DMS153 treated with DMSO at 0.1 percent for 48 hours (cell line): Measurements from ENCODE around the gene GIPC3.
"Not testable (repeated sequence)": the region's sequence is repeated elsewhere in the genome, so short reads cannot be mapped to it uniquely, and the experiment has no call there.

Experiments
- DNase-seq: peaks from one replicate; lab custom pipeline; 2025; ENCODE audit not compliant: unreplicated experiment; lab: John Stamatoyannopoulos, UW

GIPC3 gene

DNA sequence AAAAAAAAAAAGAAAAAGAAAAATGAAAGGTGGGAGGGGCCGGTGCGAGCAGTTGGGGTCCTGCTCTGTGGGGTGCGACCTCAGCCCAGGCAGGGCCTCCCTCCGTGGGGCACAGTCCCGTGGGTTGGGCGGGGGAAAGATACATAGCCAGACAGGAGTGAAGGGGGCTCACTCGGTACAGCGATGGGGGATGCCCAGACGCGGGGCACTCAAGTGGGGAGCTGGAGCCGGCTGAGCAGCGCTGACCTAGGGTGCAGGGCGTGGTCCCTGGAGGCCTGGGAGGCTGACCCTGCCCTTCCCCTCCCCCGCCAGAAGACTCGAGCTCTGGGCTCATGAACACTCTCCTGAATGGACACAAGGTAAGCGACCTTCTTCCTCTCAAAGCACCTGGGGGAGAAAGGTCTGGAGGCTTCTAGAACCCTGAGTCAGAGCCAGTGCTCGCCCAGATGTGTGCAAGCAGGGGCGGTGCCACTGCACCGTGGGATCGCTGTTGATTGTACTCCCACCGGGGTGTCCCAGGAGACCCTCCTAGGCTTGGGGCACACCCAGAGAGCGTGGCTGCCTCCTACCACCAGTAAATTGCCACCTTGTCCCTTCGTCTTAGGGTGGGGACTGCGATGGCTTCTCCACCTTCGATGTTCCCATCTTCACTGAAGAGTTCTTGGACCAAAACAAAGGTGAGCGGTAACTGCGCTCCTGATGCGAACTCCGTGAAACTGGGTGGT, 9.2 kb upstream of the GIPC3 start:
- no peak for DNase-seq

DNA sequence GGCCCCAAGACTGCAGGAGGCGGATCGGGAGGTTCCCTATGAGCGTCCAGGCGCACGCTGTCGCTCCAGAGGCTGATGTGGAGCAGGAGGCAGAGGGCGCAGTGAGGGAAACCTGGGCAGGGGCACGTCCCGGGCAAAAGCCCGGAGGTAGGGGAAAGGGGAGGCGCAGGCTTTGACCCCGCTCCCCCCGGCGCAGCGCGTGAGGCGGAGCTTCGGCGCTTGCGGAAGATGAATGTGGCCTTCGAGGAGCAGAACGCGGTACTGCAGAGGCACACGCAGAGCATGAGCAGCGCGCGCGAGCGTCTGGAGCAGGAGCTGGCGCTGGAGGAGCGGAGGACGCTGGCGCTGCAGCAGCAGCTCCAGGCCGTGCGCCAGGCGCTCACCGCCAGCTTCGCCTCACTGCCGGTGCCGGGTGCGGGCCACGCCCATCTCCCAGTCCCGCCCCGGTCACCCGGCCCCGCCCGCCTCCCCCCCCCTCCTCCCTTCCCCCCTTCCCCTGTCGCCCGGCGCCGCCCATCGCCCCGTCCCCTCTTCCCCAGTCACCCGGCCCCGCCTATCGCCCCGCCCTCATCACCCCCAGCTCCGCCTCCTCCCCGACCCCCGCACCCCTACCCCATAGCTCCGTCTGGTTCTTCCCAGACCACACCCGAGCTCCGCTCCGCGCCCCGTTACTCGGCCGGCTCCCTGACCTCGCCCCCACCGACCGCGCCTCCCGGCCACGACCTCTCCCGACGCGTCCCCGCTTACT, 8.4 kb upstream of the GIPC3 start:
- no peak for DNase-seq

DNA sequence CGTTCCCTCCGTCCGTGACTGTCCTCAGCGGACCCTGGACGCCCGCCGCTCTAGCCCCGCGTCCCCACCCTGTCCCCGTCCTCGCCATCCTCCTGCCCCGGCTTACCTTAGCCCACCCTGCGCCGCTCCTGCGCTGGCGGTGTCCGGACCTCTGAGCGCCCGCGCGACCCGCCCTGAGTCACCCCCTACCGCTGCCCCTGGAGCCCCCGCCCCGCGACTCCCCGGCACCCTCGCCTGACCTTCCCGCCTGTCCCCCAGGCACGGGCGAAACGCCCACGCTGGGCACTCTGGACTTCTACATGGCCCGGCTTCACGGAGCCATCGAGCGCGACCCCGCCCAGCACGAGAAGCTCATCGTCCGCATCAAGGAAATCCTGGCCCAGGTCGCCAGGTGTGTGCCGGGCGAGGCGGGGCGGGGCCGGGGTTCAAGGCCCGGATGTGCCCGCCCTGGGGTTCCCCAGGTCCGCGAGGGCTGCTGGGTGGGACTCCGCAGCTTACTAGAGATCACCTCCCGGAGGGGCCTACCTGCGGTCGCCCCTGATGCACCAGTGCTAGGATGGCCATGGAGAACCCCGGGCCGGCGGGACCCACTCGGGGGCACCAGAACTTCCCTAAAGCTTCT, 7.4 kb upstream of the GIPC3 start:
- no peak for DNase-seq

- DNase-seq = no peak
Observed at GRCh38 chr19:3578390-3578789, 6.9 kb upstream of the GIPC3 start.

DNA sequence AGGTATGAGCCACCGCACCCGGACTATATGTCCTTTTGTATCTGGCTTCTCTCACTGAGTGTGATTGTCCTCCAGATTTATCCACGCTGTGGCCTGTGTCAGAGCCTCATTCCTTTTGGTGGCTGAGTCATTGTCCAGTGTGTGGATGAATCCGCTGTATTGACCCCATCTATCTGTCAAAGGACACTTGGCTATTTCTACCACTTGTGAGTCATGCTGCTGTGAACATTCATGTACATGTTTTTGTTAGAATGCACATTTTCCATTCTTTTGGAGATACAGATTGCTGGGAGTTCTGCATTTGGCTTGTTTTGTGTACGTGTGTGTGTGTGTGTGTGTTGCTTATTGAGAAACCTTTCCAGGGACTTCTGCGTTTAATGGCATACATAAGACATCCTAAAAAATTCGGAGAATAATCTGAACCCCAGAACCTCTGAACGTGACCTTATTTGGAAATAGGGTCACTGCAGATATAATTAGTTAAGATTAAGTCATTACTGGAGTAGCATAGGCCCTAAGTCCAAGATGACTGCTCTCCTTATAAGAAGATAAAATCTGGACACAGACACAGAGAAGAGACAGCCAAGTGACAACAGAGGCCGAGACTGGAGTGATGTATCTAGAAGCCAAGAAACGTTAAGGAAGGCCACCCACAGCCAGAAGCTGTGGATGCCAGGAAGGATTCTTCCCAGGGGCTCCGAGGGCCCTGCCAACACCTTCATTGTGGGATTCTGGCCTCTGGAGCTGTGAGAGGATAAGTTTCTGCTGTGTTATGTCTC, 4.9 kb upstream of the GIPC3 start:
- DNase-seq = no peak

DNA sequence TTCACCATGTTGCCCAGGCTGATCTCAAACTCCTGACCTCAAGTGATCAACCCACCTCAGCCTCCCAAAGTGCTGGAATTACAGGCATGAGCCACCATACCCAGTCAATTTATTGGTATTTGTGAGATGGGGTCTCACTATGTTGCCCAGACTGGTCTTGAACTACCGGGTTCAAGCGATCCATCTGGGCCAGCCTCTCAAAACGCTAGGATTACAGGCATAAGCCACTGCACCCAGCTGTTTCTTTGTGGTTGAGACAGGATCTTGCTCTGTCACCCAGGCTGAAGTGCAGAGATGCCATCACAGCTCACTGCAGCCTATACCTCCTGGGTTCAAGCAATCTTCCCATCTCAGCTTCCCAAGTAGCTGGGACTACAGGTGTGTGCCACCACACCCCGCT, 3.5 kb upstream of the GIPC3 start:
- DNase-seq = not testable (repeated sequence)

GRCh38 chr19:3584036-3584802, 1.1 kb upstream of the GIPC3 start:
- DNase-seq = not testable (repeated sequence)

GRCh38 chr19:3586127-3586626, 899 bp downstream of the GIPC3 start:
- no peak for DNase-seq

DNA sequence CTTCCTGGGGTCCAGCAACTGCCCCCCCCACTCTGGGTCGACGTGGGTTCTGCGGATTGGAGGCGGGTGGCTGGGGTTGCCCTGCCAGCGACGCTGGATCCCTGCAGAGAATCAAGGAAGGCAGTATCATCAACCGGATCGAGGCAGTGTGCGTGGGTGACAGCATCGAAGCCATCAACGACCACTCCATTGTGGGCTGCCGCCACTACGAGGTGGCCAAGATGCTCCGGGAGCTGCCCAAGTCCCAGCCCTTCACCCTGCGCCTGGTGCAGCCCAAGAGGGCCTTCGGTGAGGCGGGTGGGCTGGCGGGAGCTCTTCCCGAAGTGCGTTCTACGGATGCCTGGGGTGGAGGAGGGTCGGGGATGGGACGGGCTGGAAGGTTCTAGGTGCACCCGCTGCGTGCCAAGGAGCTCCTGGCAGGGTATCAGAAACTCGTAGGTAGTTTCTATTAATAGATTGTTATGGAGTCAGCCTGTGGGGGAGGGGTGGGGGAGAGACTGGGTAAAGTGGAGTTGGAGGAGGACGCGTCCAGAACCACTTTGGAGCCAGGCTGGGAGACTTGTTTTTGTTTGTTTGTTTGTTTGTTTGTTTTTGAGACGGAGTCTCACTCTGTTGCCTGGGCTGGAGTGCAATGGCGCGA, 1.5 kb downstream of the GIPC3 start:
- no peak for DNase-seq

DNA sequence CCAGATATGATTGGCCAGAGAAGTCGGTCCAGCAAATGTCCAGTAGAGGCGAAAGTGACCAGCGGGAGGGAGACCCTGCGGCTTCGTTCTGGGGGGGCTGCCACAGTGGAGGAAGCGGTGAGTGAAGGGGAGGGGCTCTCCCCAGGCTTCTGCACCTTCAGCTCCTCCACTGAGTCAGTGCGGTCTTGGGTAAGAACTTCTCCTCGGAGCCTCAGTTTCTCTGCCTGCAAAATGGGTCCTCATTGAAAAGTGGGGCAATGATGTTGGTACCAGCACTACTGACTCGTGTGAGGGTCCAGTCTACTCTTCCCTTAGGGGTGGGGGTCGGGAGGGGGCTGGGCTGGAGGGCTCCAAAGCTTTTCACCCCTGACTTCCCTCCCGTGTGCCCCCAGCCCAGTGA, 4.2 kb downstream of the GIPC3 start:
- DNase-seq = no peak

GRCh38 chr19:3589949-3590348, 4.7 kb downstream of the GIPC3 start:
- DNase-seq = no peak

GRCh38 chr19:3590991-3591659, 5.8 kb downstream of the GIPC3 start:
- DNase-seq = no peak

GRCh38 chr19:3591876-3592613, 6.8 kb downstream of the GIPC3 start:
- no peak for DNase-seq

DNA sequence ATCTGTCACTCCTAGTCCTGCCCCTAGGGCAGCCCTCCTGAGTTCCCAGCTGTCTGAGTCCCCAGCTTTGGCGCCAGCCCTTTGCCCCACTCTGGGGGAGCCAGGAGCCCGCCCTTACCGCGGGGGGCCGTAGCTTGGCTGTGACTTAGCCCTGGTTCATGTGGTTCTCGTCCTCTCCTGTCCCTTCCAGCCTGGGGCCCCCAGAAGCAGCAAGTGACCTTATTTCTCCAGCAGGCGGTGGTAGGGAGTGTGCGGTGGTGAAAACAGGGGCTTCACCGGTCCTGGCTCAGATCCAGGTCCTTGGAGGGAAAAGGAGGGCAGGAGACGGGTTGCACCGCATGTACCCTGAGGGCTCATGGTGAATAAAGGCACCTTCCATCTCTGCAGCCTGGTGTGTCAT, 7.9 kb downstream of the GIPC3 start:
- DNase-seq = no peak

- DNase-seq = no peak
Observed at GRCh38 chr19:3595521-3596061, 10.3 kb downstream of the GIPC3 start.

GRCh38 chr19:3599776-3600187, 14.5 kb downstream of the GIPC3 start:
- no peak for DNase-seq

DNA sequence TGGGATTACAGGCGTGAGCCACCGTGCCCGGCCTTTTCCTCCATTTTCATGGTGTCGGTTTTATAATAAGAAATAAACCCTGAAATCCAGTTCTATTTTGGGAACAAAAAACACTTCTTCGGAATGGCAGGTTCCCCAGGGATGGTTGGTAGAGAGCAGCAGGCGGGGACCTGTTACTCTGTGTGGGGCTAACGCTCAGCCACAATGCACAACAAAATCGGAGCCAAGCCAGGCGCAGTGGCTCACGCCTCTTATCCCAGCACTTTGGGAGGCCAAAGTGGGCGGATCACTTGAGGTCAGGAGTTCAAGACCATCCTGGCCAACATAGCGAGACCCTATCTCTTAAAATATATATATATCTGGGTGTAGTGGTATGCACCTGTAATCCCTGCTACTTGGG, 15.7 kb downstream of the GIPC3 start:
- no peak for DNase-seq

DNA sequence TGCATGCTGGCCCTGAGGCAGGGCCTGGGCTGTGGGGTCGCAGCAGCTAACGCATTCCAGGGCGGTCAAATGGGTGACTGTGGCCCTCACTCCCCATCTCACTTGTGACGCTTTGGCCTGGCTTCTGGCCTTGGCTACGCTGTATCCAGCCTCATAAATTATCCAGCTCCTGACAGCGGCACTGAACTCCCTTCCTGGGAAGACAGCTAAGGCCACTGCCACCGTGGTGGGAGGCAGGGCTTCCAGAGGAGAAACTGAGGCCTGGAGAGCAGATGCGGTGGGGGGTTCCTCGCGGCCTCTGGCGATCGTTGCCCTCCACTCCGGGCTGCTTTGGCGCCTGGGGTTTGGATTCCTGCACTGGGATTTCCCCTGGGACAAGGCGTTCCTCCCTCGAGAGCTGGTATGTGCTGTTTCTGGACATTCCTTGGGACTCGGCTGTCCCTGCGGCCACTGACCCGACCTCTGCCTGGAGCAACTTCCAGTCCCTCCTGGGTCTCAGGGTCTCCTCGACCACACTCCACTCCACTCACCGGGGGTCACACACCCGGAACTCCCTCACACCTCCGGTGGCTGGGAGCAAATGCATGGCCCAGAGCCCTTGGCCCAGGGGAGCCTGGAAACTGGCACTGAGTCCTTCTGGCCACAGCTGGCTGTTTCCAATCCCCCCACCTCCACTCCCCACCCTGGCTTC, 18.0 kb downstream of the GIPC3 start:
- no peak for DNase-seq
